DND-41 (cell line): Measurements from ENCODE around the gene TNIK.

Experiments
- EZH2 ChIP-seq: IDR thresholded peaks from 3 replicates; pipeline ENCODE4 v1.6.1; 2012; ENCODE audit warnings: borderline replicate concordance, low read depth, mild to moderate bottlenecking, moderate library complexity, low read length, inconsistent platforms; ENCODE audit not compliant: severe bottlenecking
- TF ChIP-seq, protein P1 (sequence below): IDR thresholded peaks from 2 replicates; pipeline ENCODE4 v1.5.1; 2012; ENCODE audit warnings: borderline replicate concordance, low read length, moderate library complexity, mild to moderate bottlenecking; ENCODE audit not compliant: poor library complexity, severe bottlenecking; ENCODE audit errors: extremely low read depth

DNA sequence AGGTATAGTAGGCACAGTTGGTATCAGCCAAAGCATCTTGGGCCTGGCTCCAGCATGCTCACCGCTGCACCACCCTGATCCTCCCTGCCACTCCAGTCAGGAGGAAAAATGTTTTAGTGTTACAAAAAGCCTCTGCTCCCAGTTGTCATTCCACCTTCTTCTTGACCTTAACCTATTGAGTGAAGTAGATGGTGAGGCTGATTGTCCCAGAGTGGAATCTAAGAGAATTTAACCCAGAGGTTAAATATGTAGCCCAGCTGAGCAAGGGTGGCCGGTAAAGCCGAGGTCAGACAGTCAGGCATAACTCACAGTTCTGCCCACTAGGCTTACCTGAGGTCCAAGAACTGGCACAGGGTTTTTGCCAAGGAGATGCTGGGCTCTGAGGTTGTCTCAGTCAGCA is 30.7 kb upstream of the TNIK start:
- TF ChIP-seq, protein P1, sequence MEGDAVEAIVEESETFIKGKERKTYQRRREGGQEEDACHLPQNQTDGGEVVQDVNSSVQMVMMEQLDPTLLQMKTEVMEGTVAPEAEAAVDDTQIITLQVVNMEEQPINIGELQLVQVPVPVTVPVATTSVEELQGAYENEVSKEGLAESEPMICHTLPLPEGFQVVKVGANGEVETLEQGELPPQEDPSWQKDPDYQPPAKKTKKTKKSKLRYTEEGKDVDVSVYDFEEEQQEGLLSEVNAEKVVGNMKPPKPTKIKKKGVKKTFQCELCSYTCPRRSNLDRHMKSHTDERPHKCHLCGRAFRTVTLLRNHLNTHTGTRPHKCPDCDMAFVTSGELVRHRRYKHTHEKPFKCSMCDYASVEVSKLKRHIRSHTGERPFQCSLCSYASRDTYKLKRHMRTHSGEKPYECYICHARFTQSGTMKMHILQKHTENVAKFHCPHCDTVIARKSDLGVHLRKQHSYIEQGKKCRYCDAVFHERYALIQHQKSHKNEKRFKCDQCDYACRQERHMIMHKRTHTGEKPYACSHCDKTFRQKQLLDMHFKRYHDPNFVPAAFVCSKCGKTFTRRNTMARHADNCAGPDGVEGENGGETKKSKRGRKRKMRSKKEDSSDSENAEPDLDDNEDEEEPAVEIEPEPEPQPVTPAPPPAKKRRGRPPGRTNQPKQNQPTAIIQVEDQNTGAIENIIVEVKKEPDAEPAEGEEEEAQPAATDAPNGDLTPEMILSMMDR: no peak
- TF ChIP-seq EZH2: no peak
